Purkinje cell (primary cell): ENCODE data around the gene C1orf50. TPM values are rescaled to one million over a fixed set of nuclear protein-coding genes. Genes with fewer than 3 reads are reported as not detected.

ENCODE experiments used
- polyA plus RNA-seq: library from polyadenylated mRNA; unstranded; fragments of >200 nt; fragmentation: Nextera tagmentation; gene quantifications from 2 replicates; pipeline ENCODE4 v1.2.1, GENCODE V29; 2014

C1orf50 gene
- polyA plus RNA-seq, result 1.7 and 4.1 TPM in 2 replicates

GRCh38 chr1:42766741-42767509, at the start of gene C1orf50, which contains the start of gene P3H1:
Gene C1orf50 (plus strand): TSS chr1:42767249. CDS start chr1:42767312, 63 bp downstream.
Gene P3H1 (minus strand): TSS chr1:42767028. CDS start chr1:42766971, 57 bp downstream.

GRCh38 chr1:42739753-42740700, 27.0 kb upstream of the C1orf50 start, which contains the start of gene CLDN19:
Gene CLDN19 (minus strand): TSS chr1:42740236. CDS start chr1:42740063, 173 bp downstream.

GRCh38 chr1:42784946-42785693, 18.1 kb downstream of the C1orf50 start, which contains the start of gene TMEM269:
Gene TMEM269 (plus strand): TSS chr1:42784991. CDS start chr1:42789894, 4,903 bp downstream.

GRCh38 chr1:42816585-42817439, 49.8 kb downstream of the C1orf50 start, which contains the start of the genes ERMAP and SVBP:
Gene ERMAP (plus strand): TSS chr1:42817122. CDS start chr1:42830449, 13,327 bp downstream.
Gene SVBP (minus strand): TSS chr1:42817397. CDS start chr1:42816544, 853 bp downstream.

Other genes with a start within 250 kb of the C1orf50 start
- 33.0 and 47.1 TPM in 2 replicates for gene PPIH, start 108.8 kb upstream of the C1orf50 start, polyA plus RNA-seq
- 43.8 and 52.3 TPM in 2 replicates for gene YBX1, start 84.8 kb upstream of the C1orf50 start, polyA plus RNA-seq
- not detected in 2 replicates for gene CLDN19, start 27.0 kb upstream of the C1orf50 start, polyA plus RNA-seq
- gene P3H1, start 221 bp upstream of the C1orf50 start, polyA plus RNA-seq, result not detected in 2 replicates
- not detected in 2 replicates for gene TMEM269, start 17.7 kb downstream of the C1orf50 start, polyA plus RNA-seq
- gene ERMAP, start 49.9 kb downstream of the C1orf50 start, polyA plus RNA-seq, result 0.95 and 4.3 TPM in 2 replicates
- 40.0 and 48.9 TPM in 2 replicates for gene SVBP, start 50.1 kb downstream of the C1orf50 start, polyA plus RNA-seq
- gene ZNF691, start 79.4 kb downstream of the C1orf50 start, polyA plus RNA-seq, result 0.29 and 2.4 TPM in 2 replicates
- 7.5 and 8.7 TPM in 2 replicates for gene SLC2A1, start 191.6 kb downstream of the C1orf50 start, polyA plus RNA-seq